ENCODE data around the gene PCDHGA1.

PCDHGA1 gene

GRCh38 chr5:141529002-141529401 is 198.7 kb downstream of the PCDHGA1 start:
- DNase-seq (ENCODE audit: low spot score) (no peak), FAIRE-seq (no peak)

- DNase-seq (ENCODE audit: low spot score) = no peak
Measured at GRCh38 chr5:141529873-141530272, 199.6 kb downstream of the PCDHGA1 start.

GRCh38 chr5:141532726-141533125 is 202.4 kb downstream of the PCDHGA1 start:
- no peak for DNase-seq (ENCODE audit: low spot score)
- FAIRE-seq = no peak

More at GRCh38 chr5:141529873-141530272, 199.6 kb downstream of the PCDHGA1 start:
- FAIRE-seq = no peak

- DNase-seq (ENCODE audit: low spot score) (no peak), FAIRE-seq (no peak)
Measured at GRCh38 chr5:141533897-141534296, 203.6 kb downstream of the PCDHGA1 start.

GRCh38 chr5:141534492-141535213 is 204.3 kb downstream of the PCDHGA1 start:
- DNase-seq (ENCODE audit: low spot score) (no peak), FAIRE-seq (no peak)

- FAIRE-seq = no peak
- DNase-seq (ENCODE audit: low spot score) = no peak
Measured at GRCh38 chr5:141543053-141543452, 212.7 kb downstream of the PCDHGA1 start.

- DNase-seq (ENCODE audit: low spot score) = no peak
- no peak for FAIRE-seq
Measured at GRCh38 chr5:141547488-141547887, 217.2 kb downstream of the PCDHGA1 start.

GRCh38 chr5:141547921-141548320 is 217.6 kb downstream of the PCDHGA1 start:
- FAIRE-seq (no peak), DNase-seq (ENCODE audit: low spot score) (no peak)

GRCh38 chr5:141557681-141558136 is 227.4 kb downstream of the PCDHGA1 start:
- DNase-seq (ENCODE audit: low spot score) (peak; percentile 92), FAIRE-seq (peak; percentile 76)

- FAIRE-seq = no peak
- no peak for DNase-seq (ENCODE audit: low spot score)
Measured at GRCh38 chr5:141558150-141558549, 227.8 kb downstream of the PCDHGA1 start.

- FAIRE-seq (no peak), DNase-seq (ENCODE audit: low spot score) (no peak)
Measured at GRCh38 chr5:141559461-141559860, 229.1 kb downstream of the PCDHGA1 start.

GRCh38 chr5:141560151-141560550 is 229.8 kb downstream of the PCDHGA1 start:
- FAIRE-seq (no peak), DNase-seq (ENCODE audit: low spot score) (no peak)

- FAIRE-seq = peak; percentile 83
- DNase-seq (ENCODE audit: low spot score) = peak; percentile 86
Measured at GRCh38 chr5:141560725-141561483, 230.6 kb downstream of the PCDHGA1 start.
